GM13976 (cell line): ENCODE measurements around the gene SLC34A1.

Experiments used
- DNase-seq: peaks from one replicate; pipeline ENCODE4 v3.0.0; 2012; ENCODE audit warnings: low spot score
- in situ Hi-C: fragments of 300-500 bp; cut with MboI; formaldehyde crosslinking; loops from one replicate; pipeline ENCODE4 v1.12.0; 2022; ENCODE audit warnings: low sequenced_read_pairs, mixed read lengths, inconsistent platforms; ENCODE audit not compliant: unreplicated experiment
- TF ChIP-seq, protein P1 (sequence below): IDR thresholded peaks from 2 replicates; pipeline ENCODE4 v1.5.1; 2012; ENCODE audit warnings: borderline replicate concordance, mild to moderate bottlenecking; ENCODE audit not compliant: insufficient read depth; ENCODE audit errors: extremely low read depth, missing control alignments, control extremely low read depth

Gene SLC34A1, protein sequence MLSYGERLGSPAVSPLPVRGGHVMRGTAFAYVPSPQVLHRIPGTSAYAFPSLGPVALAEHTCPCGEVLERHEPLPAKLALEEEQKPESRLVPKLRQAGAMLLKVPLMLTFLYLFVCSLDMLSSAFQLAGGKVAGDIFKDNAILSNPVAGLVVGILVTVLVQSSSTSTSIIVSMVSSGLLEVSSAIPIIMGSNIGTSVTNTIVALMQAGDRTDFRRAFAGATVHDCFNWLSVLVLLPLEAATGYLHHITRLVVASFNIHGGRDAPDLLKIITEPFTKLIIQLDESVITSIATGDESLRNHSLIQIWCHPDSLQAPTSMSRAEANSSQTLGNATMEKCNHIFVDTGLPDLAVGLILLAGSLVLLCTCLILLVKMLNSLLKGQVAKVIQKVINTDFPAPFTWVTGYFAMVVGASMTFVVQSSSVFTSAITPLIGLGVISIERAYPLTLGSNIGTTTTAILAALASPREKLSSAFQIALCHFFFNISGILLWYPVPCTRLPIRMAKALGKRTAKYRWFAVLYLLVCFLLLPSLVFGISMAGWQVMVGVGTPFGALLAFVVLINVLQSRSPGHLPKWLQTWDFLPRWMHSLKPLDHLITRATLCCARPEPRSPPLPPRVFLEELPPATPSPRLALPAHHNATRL

DNA sequence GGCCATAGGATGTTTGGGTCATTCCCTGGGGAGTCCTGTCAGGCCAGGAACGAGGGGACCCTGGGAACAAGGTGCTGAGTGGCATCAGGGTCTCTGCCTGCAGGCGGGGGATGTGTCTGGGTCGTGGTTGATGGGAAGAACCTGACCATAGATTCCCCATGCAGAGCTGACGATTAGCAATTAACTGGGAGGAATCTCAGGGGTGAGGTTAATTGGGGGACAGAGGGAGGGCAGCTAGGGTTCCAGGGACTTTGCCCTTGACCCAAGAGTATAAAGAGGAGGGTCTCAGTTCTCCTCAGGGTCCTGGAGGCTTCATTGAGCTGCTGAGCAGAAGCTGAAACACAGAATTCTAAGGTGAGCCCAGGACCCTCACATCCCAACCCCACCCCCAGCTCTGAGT is at the start of gene SLC34A1:
TSS of gene SLC34A1 (plus strand) at position 301 of the 400 bp plus-strand sequence. CDS start 1,308 bp downstream, outside the sequence.
- in situ Hi-C loops: no loop called here
- no peak for DNase-seq
- TF ChIP-seq, protein P1, sequence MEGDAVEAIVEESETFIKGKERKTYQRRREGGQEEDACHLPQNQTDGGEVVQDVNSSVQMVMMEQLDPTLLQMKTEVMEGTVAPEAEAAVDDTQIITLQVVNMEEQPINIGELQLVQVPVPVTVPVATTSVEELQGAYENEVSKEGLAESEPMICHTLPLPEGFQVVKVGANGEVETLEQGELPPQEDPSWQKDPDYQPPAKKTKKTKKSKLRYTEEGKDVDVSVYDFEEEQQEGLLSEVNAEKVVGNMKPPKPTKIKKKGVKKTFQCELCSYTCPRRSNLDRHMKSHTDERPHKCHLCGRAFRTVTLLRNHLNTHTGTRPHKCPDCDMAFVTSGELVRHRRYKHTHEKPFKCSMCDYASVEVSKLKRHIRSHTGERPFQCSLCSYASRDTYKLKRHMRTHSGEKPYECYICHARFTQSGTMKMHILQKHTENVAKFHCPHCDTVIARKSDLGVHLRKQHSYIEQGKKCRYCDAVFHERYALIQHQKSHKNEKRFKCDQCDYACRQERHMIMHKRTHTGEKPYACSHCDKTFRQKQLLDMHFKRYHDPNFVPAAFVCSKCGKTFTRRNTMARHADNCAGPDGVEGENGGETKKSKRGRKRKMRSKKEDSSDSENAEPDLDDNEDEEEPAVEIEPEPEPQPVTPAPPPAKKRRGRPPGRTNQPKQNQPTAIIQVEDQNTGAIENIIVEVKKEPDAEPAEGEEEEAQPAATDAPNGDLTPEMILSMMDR: no peak

DNA sequence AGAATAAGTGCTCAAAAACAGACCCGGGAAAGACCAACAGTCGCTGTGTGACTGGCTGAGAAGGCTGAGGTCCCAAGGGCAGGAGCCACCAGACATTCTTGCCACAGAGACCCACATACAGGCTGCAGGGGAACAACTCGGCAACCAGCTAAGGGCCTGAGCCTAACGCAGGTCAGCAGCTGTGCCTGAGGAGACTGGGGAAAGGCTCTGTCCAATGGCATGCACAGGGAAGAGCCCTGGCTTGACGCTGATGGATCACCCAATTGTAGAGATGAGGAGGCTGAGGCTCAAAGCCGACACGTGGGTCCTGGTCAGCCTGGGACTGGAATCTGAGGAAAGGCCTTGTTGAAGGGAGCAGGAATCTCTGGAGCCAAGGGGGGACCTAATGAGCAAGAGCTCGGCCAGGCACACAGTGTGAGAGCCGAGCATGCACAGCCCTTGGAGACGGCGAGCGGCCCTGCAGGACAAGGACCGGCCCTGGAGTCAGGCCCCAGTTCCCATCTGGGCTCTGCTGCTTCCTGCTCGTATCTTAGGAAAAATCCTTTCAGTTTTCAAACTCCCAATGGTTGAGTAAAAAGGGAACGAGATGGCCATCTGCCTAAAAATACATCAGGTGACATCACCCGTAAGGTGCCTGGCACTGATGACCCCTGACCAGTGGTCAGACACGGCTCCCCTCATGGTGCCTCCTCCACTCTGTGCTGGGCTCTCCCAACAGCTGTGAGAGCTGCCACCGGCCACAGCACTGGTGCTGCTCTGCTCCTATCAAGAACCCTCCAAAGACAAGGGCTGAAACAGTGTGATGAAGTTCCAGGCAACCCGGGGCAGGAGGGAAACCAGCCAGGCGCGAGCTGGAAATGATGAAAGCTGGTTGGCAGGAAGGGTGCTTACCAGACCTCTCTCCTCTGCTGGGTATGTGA is 49.2 kb upstream of the SLC34A1 start:
- DNase-seq: no peak
- TF ChIP-seq, protein P1: no peak
- in situ Hi-C loops: no loop called here

DNA sequence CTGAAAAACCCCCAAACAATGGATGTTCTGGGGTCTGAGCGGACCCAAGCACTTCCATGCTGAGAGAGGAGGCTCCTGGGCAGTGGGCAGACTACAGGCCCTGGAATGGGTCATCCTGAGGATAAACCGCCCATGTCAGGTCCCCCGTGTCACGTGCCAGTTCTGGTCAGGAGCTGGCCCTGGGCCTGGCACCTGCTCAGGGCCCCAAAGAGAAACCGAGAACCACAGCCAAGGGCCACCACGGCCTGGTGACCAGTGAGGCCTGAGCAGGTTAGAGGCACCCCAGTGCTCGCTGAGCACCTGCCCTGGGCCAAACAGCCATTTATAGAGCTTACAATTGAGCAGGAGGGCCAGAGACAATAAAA is 48.6 kb upstream of the SLC34A1 start:
- TF ChIP-seq, protein P1: no peak
- in situ Hi-C loops: no loop called here
- DNase-seq: no peak

DNA sequence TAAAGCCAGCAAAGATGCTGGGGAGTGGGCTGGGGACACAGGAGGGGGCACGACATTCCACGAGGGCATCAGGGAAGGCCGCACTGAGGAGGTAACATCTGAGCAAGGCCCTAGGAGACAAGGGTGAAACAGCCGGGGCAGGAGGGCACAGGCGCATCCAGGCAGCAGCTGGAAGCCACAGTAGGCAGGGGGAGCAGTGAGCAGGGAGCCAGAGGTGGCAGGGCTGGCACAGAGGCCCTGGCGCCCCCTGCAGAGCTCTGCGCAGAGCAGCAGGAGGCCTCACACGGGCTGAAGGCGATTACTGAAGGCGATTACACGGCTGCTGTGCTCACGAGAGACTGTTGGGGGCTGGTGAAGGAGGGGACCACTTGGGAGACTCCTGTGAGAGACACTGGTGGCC is 48.1 kb upstream of the SLC34A1 start:
- DNase-seq: no peak
- in situ Hi-C loops: no loop called here
- TF ChIP-seq, protein P1: no peak

DNA sequence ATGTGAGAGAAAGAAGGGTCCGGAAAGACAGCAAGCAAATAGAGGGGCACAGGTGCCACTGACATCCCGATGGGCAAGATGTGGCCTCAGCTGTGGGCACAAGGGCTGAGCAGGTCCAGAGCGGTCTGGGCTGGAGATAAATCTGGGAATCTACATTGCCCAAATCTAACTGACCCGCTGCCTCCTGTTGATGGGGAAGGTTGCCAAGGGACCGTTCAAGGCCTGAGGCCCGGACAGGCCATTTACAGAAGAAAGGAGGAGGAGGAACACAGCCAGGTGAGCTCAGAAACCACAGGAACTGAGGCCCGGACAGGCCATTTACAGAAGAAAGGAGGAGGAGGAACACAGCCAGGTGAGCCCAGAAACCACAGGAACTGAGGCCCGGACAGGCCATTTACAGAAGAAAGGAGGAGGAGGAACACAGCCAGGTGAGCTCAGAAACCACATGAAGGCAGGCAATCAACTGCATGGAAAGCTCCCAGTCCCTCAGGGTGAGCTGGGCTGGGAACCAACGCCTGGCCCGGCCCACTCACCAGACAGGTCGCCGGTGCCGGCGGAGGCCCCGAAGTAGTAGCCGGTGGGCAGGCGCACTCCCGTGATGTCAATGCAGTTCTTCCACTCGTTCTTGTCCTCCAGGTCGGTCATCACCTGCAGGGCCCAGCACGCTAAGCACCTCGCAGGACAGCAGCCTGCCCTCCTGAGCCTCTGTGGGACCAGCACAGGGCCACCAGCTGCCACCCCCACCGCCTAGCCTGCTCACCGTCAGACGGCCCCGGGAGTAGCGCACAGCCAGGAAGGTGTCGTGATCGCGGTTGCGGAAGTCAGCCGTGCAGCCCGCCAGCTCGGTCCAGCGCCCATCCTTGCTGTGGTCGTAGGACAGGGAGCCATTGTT is 47.4 kb upstream of the SLC34A1 start:
- in situ Hi-C loops: no loop called here
- TF ChIP-seq, protein P1: no peak
- no peak for DNase-seq
